Measurements from ENCODE around the gene CDH4.

The CDH4 gene

GRCh38 chr20:61528591-61528990 is 276.5 kb downstream of the CDH4 start:
- H3K27ac ChIP-seq (ENCODE audit: low read depth, low read length): no peak overlapping the region
- no peaks in the 10 kb centered on the region for H3K4me1 ChIP-seq (ENCODE audit: insufficient read depth, low read length)
- no peaks in the 10 kb centered on the region for H3K36me3 ChIP-seq (ENCODE audit: insufficient read depth, low read length)
- H3K27me3 ChIP-seq (ENCODE audit: control insufficient read depth in 1 of 2, insufficient read depth in 2 of 2, low read length in 2 of 2): peaks cover 0 to 4% of the 10 kb centered on the region in 2 donors
- H3K9ac ChIP-seq (ENCODE audit: low read length): no peak overlapping the region
- H3K4me3 ChIP-seq (ENCODE audit: low read depth in 1 of 2, low read length in 2 of 2): no peak overlapping the region
- no peaks in the 10 kb centered on the region for H3K9me3 ChIP-seq (ENCODE audit: low read length)

- Histone ChIP-seq H3K9me3 (ENCODE audit: low read length) (no peaks in the 10 kb centered on the region), H3K36me3 (ENCODE audit: insufficient read depth, low read length) (no peaks in the 10 kb centered on the region), H3K4me1 (ENCODE audit: insufficient read depth, low read length) (no peaks in the 10 kb centered on the region), H3K27me3 (ENCODE audit: control insufficient read depth in 1 of 2, insufficient read depth in 2 of 2, low read length in 2 of 2) (peaks cover 0 to 4% of the 10 kb centered on the region in 2 donors), H3K27ac (ENCODE audit: low read depth, low read length) (no peak overlapping the region), H3K9ac (ENCODE audit: low read length) (no peak overlapping the region), H3K4me3 (ENCODE audit: low read depth in 1 of 2, low read length in 2 of 2) (no peak overlapping the region)
These were observed 277.3 kb downstream of the CDH4 start for GRCh38 chr20:61529354-61529753.

- Histone ChIP-seq H3K27ac (ENCODE audit: low read depth, low read length) (no peak overlapping the region), H3K4me1 (ENCODE audit: insufficient read depth, low read length) (no peaks in the 10 kb centered on the region), H3K27me3 (ENCODE audit: control insufficient read depth in 1 of 2, insufficient read depth in 2 of 2, low read length in 2 of 2) (no peaks in the 10 kb centered on the region), H3K36me3 (ENCODE audit: insufficient read depth, low read length) (no peaks in the 10 kb centered on the region), H3K4me3 (ENCODE audit: low read depth in 1 of 2, low read length in 2 of 2) (no peak overlapping the region), H3K9ac (ENCODE audit: low read length) (no peak overlapping the region), H3K9me3 (ENCODE audit: low read length) (no peaks in the 10 kb centered on the region)
These were observed 279.7 kb downstream of the CDH4 start for GRCh38 chr20:61531553-61532345.

- Histone ChIP-seq H3K9me3 (ENCODE audit: low read length) (no peaks in the 10 kb centered on the region), H3K9ac (ENCODE audit: low read length) (no peak overlapping the region), H3K36me3 (ENCODE audit: insufficient read depth, low read length) (no peaks in the 10 kb centered on the region), H3K4me3 (ENCODE audit: low read depth in 1 of 2, low read length in 2 of 2) (no peak overlapping the region), H3K4me1 (ENCODE audit: insufficient read depth, low read length) (no peaks in the 10 kb centered on the region), H3K27ac (ENCODE audit: low read depth, low read length) (no peak overlapping the region), H3K27me3 (ENCODE audit: control insufficient read depth in 1 of 2, insufficient read depth in 2 of 2, low read length in 2 of 2) (no peaks in the 10 kb centered on the region)
These were observed 280.7 kb downstream of the CDH4 start for GRCh38 chr20:61532736-61533135.

- H3K27ac ChIP-seq (ENCODE audit: low read depth, low read length): no peak overlapping the region
- no peak overlapping the region for H3K9ac ChIP-seq (ENCODE audit: low read length)
- no peaks in the 10 kb centered on the region for H3K4me1 ChIP-seq (ENCODE audit: insufficient read depth, low read length)
- no peaks in the 10 kb centered on the region for H3K36me3 ChIP-seq (ENCODE audit: insufficient read depth, low read length)
- H3K9me3 ChIP-seq (ENCODE audit: low read length): no peaks in the 10 kb centered on the region
- no peaks in the 10 kb centered on the region for H3K27me3 ChIP-seq (ENCODE audit: control insufficient read depth in 1 of 2, insufficient read depth in 2 of 2, low read length in 2 of 2)
- no peak overlapping the region for H3K4me3 ChIP-seq (ENCODE audit: low read depth in 1 of 2, low read length in 2 of 2)
These were observed 281.2 kb downstream of the CDH4 start for GRCh38 chr20:61533231-61533631.

- Histone ChIP-seq H3K36me3 (ENCODE audit: insufficient read depth, low read length) (no peaks in the 10 kb centered on the region), H3K27ac (ENCODE audit: low read depth, low read length) (no peak overlapping the region), H3K4me1 (ENCODE audit: insufficient read depth, low read length) (no peaks in the 10 kb centered on the region), H3K4me3 (ENCODE audit: low read depth in 1 of 2, low read length in 2 of 2) (no peak overlapping the region), H3K9ac (ENCODE audit: low read length) (no peak overlapping the region), H3K9me3 (ENCODE audit: low read length) (no peaks in the 10 kb centered on the region), H3K27me3 (ENCODE audit: control insufficient read depth in 1 of 2, insufficient read depth in 2 of 2, low read length in 2 of 2) (no peaks in the 10 kb centered on the region)
These were observed 282.3 kb downstream of the CDH4 start for GRCh38 chr20:61534346-61534745.

GRCh38 chr20:61535091-61535490 is 283.0 kb downstream of the CDH4 start:
- H3K9ac ChIP-seq (ENCODE audit: low read length): no peak overlapping the region
- no peak overlapping the region for H3K27ac ChIP-seq (ENCODE audit: low read depth, low read length)
- no peaks in the 10 kb centered on the region for H3K4me1 ChIP-seq (ENCODE audit: insufficient read depth, low read length)
- H3K36me3 ChIP-seq (ENCODE audit: insufficient read depth, low read length): no peaks in the 10 kb centered on the region
- no peaks in the 10 kb centered on the region for H3K9me3 ChIP-seq (ENCODE audit: low read length)
- H3K4me3 ChIP-seq (ENCODE audit: low read depth in 1 of 2, low read length in 2 of 2): no peak overlapping the region
- H3K27me3 ChIP-seq (ENCODE audit: control insufficient read depth in 1 of 2, insufficient read depth in 2 of 2, low read length in 2 of 2): no peaks in the 10 kb centered on the region

- no peaks in the 10 kb centered on the region for H3K27me3 ChIP-seq (ENCODE audit: control insufficient read depth in 1 of 2, insufficient read depth in 2 of 2, low read length in 2 of 2)
- no peaks in the 10 kb centered on the region for H3K4me1 ChIP-seq (ENCODE audit: insufficient read depth, low read length)
- no peak overlapping the region for H3K27ac ChIP-seq (ENCODE audit: low read depth, low read length)
- H3K9ac ChIP-seq (ENCODE audit: low read length): no peak overlapping the region
- H3K9me3 ChIP-seq (ENCODE audit: low read length): no peaks in the 10 kb centered on the region
- H3K4me3 ChIP-seq (ENCODE audit: low read depth in 1 of 2, low read length in 2 of 2): no peak overlapping the region
- no peaks in the 10 kb centered on the region for H3K36me3 ChIP-seq (ENCODE audit: insufficient read depth, low read length)
These were observed 283.5 kb downstream of the CDH4 start for GRCh38 chr20:61535536-61535935.

GRCh38 chr20:61535956-61536355 is 283.9 kb downstream of the CDH4 start:
- no peaks in the 10 kb centered on the region for H3K27me3 ChIP-seq (ENCODE audit: control insufficient read depth in 1 of 2, insufficient read depth in 2 of 2, low read length in 2 of 2)
- no peak overlapping the region for H3K9ac ChIP-seq (ENCODE audit: low read length)
- H3K4me3 ChIP-seq (ENCODE audit: low read depth in 1 of 2, low read length in 2 of 2): no peak overlapping the region
- no peaks in the 10 kb centered on the region for H3K36me3 ChIP-seq (ENCODE audit: insufficient read depth, low read length)
- H3K4me1 ChIP-seq (ENCODE audit: insufficient read depth, low read length): no peaks in the 10 kb centered on the region
- no peak overlapping the region for H3K27ac ChIP-seq (ENCODE audit: low read depth, low read length)
- H3K9me3 ChIP-seq (ENCODE audit: low read length): no peaks in the 10 kb centered on the region

GRCh38 chr20:61536671-61537070 is 284.6 kb downstream of the CDH4 start:
- Histone ChIP-seq H3K27ac (ENCODE audit: low read depth, low read length) (no peak overlapping the region), H3K4me1 (ENCODE audit: insufficient read depth, low read length) (no peaks in the 10 kb centered on the region), H3K36me3 (ENCODE audit: insufficient read depth, low read length) (no peaks in the 10 kb centered on the region), H3K9me3 (ENCODE audit: low read length) (no peaks in the 10 kb centered on the region), H3K4me3 (ENCODE audit: low read depth in 1 of 2, low read length in 2 of 2) (no peak overlapping the region), H3K27me3 (ENCODE audit: control insufficient read depth in 1 of 2, insufficient read depth in 2 of 2, low read length in 2 of 2) (no peaks in the 10 kb centered on the region), H3K9ac (ENCODE audit: low read length) (no peak overlapping the region)

- H3K36me3 ChIP-seq (ENCODE audit: insufficient read depth, low read length): no peaks in the 10 kb centered on the region
- H3K9ac ChIP-seq (ENCODE audit: low read length): no peak overlapping the region
- no peak overlapping the region for H3K4me3 ChIP-seq (ENCODE audit: low read depth in 1 of 2, low read length in 2 of 2)
- H3K4me1 ChIP-seq (ENCODE audit: insufficient read depth, low read length): no peaks in the 10 kb centered on the region
- H3K9me3 ChIP-seq (ENCODE audit: low read length): no peaks in the 10 kb centered on the region
- H3K27me3 ChIP-seq (ENCODE audit: control insufficient read depth in 1 of 2, insufficient read depth in 2 of 2, low read length in 2 of 2): no peaks in the 10 kb centered on the region
- no peak overlapping the region for H3K27ac ChIP-seq (ENCODE audit: low read depth, low read length)
These were observed 285.4 kb downstream of the CDH4 start for GRCh38 chr20:61537239-61538182.
